Hepatocyte (in vitro differentiated cells): ENCODE measurements around the gene APBA1. TPM values are rescaled to one million over a fixed set of nuclear protein-coding genes. Genes with fewer than 3 reads are reported as not detected.

Experiments
- DNase-seq: peaks from one replicate; pipeline ENCODE4 v3.0.0-alpha.2; 2016; ENCODE audit warnings: low spot score
- H2AFZ ChIP-seq: fragments of 200-600 bp; sonication (generic); 2 replicates; pipeline ENCODE4 v1.6.0; 2016; ENCODE audit warnings: antibody characterized with exemption, mild to moderate bottlenecking
- H3K27ac ChIP-seq: fragments of 200-600 bp; sonication (generic); 2 replicates; pipeline ENCODE4 v1.5.1; 2016; ENCODE audit warnings: mild to moderate bottlenecking
- H3K27me3 ChIP-seq: fragments of 200-600 bp; sonication (generic); 2 replicates; pipeline ENCODE4 v1.6.1; 2016
- H3K36me3 ChIP-seq: fragments of 200-600 bp; sonication (generic); replicated peaks from 2 replicates; pipeline ENCODE4 v1.5.1; 2016; ENCODE audit warnings: low read depth; ENCODE audit not compliant: insufficient read depth
- H3K4me1 ChIP-seq: fragments of 200-600 bp; sonication (generic); 2 replicates; pipeline ENCODE4 v1.5.1; 2016; ENCODE audit warnings: mild to moderate bottlenecking, moderate library complexity; ENCODE audit not compliant: insufficient read depth
- H3K4me2 ChIP-seq: fragments of 200-600 bp; sonication (generic); 2 replicates; pipeline ENCODE4 v1.6.0; 2016
- H3K4me3 ChIP-seq: fragments of 200-600 bp; sonication (generic); 2 replicates; pipeline ENCODE4 v1.5.1; 2016; ENCODE audit warnings: mild to moderate bottlenecking
- H3K79me2 ChIP-seq: fragments of 200-600 bp; sonication (generic); 2 replicates; pipeline ENCODE4 v1.6.0; 2017; ENCODE audit warnings: mild to moderate bottlenecking
- H3K9me2 ChIP-seq: fragments of 200-600 bp; sonication (generic); replicated peaks from 2 replicates; pipeline ENCODE4 v1.6.0; 2017; ENCODE audit warnings: mild to moderate bottlenecking; ENCODE audit not compliant: insufficient read depth
- H3K9me3 ChIP-seq: fragments of 200-600 bp; sonication (generic); 2 replicates; pipeline ENCODE4 v1.5.1; 2016; ENCODE audit warnings: low read depth, mild to moderate bottlenecking
- H4K20me1 ChIP-seq: fragments of 200-600 bp; sonication (generic); 2 replicates; pipeline ENCODE4 v1.6.0; 2016; ENCODE audit warnings: mild to moderate bottlenecking; ENCODE audit not compliant: insufficient read depth, poor library complexity, severe bottlenecking
- EZH2 ChIP-seq: fragments of 200-600 bp; sonication (generic); IDR thresholded peaks from 2 replicates; pipeline ENCODE4 v1.6.1; 2016; ENCODE audit warnings: antibody characterized with exemption, mild to moderate bottlenecking, borderline replicate concordance
- EZH2phosphoT487 ChIP-seq: fragments of 200-600 bp; sonication (generic); IDR thresholded peaks from one replicate; pipeline ENCODE4 v1.6.1; 2018; ENCODE audit warnings: antibody characterized with exemption, mild to moderate bottlenecking, low read depth, moderate library complexity; ENCODE audit not compliant: unreplicated experiment, severe bottlenecking
- WGBS: methylation state at CpG from one replicate; pipeline ENCODE4 v1.1.6; 2016; ENCODE audit warnings: low lambda C conversion rate; ENCODE audit errors: missing lambda C conversion rate; 5-methylcytosine and 5-hydroxymethylcytosine counted together
- polyA plus RNA-seq: library from polyadenylated mRNA; unstranded; fragments of >200 nt; fragmentation: Nextera tagmentation; extraction: Ambion mirVana; gene quantifications from 2 replicates; pipeline ENCODE4 v1.2.1, GENCODE V29; 2016
- total RNA-seq: library from RNA; depleted of rRNA; stranded (reverse); fragments of >200 nt; gene quantifications from 2 replicates; pipeline ENCODE4 v1.2.3, GENCODE V29; 2014
- TF ChIP-seq, protein P1 (sequence below): fragments of 200-600 bp; sonication (generic); IDR thresholded peaks from 2 replicates; pipeline ENCODE4 v1.5.1; 2016; ENCODE audit warnings: antibody characterized with exemption, mild to moderate bottlenecking; ENCODE audit not compliant: poor library complexity

The APBA1 gene
- total and polyA plus RNA-seq, 2 experiments from 2014 or later = 1.5 to 12.0 TPM

- 81% methylated on average over 6 of the region's 6 CpGs for WGBS
- Histone ChIP-seq H3K27ac (no peak overlapping the region), H3K4me1 (no peaks in the 10 kb centered on the region), H3K36me3 (no peaks in the 10 kb centered on the region), H3K9me2 (no peaks in the 10 kb centered on the region), H3K79me2 (no peaks in the 10 kb centered on the region), H4K20me1 (no peaks in the 10 kb centered on the region), H3K27me3 (no peaks in the 10 kb centered on the region), H3K4me2 (no peak overlapping the region), H3K4me3 (no peak overlapping the region), H3K9me3 (no peaks in the 10 kb centered on the region), H2AFZ (no peak overlapping the region)
- no peak for DNase-seq
- TF ChIP-seq EZH2 (no peak), EZH2phosphoT487 (no peak)
- TF ChIP-seq, protein P1, sequence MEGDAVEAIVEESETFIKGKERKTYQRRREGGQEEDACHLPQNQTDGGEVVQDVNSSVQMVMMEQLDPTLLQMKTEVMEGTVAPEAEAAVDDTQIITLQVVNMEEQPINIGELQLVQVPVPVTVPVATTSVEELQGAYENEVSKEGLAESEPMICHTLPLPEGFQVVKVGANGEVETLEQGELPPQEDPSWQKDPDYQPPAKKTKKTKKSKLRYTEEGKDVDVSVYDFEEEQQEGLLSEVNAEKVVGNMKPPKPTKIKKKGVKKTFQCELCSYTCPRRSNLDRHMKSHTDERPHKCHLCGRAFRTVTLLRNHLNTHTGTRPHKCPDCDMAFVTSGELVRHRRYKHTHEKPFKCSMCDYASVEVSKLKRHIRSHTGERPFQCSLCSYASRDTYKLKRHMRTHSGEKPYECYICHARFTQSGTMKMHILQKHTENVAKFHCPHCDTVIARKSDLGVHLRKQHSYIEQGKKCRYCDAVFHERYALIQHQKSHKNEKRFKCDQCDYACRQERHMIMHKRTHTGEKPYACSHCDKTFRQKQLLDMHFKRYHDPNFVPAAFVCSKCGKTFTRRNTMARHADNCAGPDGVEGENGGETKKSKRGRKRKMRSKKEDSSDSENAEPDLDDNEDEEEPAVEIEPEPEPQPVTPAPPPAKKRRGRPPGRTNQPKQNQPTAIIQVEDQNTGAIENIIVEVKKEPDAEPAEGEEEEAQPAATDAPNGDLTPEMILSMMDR = no peak
These were observed 210.9 kb downstream of the APBA1 start for GRCh38 chr9:69461103-69461887.

GRCh38 chr9:69460012-69460411 is 212.2 kb downstream of the APBA1 start:
- DNase-seq = no peak
- Histone ChIP-seq H3K9me3 (no peaks in the 10 kb centered on the region), H3K4me1 (peaks cover 3% of the 10 kb centered on the region), H3K27me3 (no peaks in the 10 kb centered on the region), H3K4me3 (no peak overlapping the region), H4K20me1 (no peaks in the 10 kb centered on the region), H3K79me2 (no peaks in the 10 kb centered on the region), H2AFZ (no peak overlapping the region), H3K9me2 (no peaks in the 10 kb centered on the region), H3K27ac (no peak overlapping the region), H3K36me3 (no peaks in the 10 kb centered on the region), H3K4me2 (no peak overlapping the region)
- WGBS = 95% methylated on average over 5 of the region's 5 CpGs
- TF ChIP-seq, protein P1 = no peak
- TF ChIP-seq EZH2phosphoT487 = no peak
- TF ChIP-seq EZH2 = no peak

GRCh38 chr9:69458176-69458575 is 214.0 kb downstream of the APBA1 start:
- no peaks in the 10 kb centered on the region for H3K79me2 ChIP-seq
- 93% methylated on average over 3 of the region's 3 CpGs for WGBS
- H3K27me3 ChIP-seq = no peaks in the 10 kb centered on the region
- no peaks in the 10 kb centered on the region for H3K36me3 ChIP-seq
- peaks cover 5% of the 10 kb centered on the region for H3K4me1 ChIP-seq
- no peaks in the 10 kb centered on the region for H3K9me2 ChIP-seq
- no peak for TF ChIP-seq EZH2phosphoT487
- TF ChIP-seq, protein P1 = no peak
- no peaks in the 10 kb centered on the region for H4K20me1 ChIP-seq
- no peak for DNase-seq
- no peaks in the 10 kb centered on the region for H3K9me3 ChIP-seq
- no peak overlapping the region for H3K4me3 ChIP-seq
- no peak overlapping the region for H2AFZ ChIP-seq
- H3K27ac ChIP-seq = no peak overlapping the region
- H3K4me2 ChIP-seq = no peak overlapping the region
